HepG2 (cell line): ENCODE results near the gene EDA2R.

ENCODE experiments used
- CHD4 ChIP-seq: fragments of 200-600 bp; sonication (generic); IDR thresholded peaks from 2 replicates; pipeline ENCODE4 v1.7.0; 2017; ENCODE audit warnings: mild to moderate bottlenecking, low read length, borderline replicate concordance
- CTCF ChIP-seq: sonication (generic); formaldehyde crosslinking; IDR thresholded peaks from 2 replicates; pipeline ENCODE4 v1.5.0; 2020; ENCODE audit warnings: mild to moderate bottlenecking, missing genetic modification reagents, moderate library complexity
- TCF12 ChIP-seq, 2 experiments: fragments of 450-650 bp in 1 of 2; sonication (generic) in 1 of 2; formaldehyde crosslinking in 1 of 2; IDR thresholded peaks; 2 replicates each; pipeline versions ENCODE4 v1.6.1 to v1.8.0; 2017 to 2022; ENCODE audit warnings: antibody characterized with exemption in 1 of 2, mild to moderate bottlenecking in 1 of 2, missing genetic modification reagents in 1 of 2, moderate library complexity in 1 of 2
- ZBTB20 ChIP-seq: sonication (generic); formaldehyde crosslinking; IDR thresholded peaks from 2 replicates; pipeline ENCODE4 v1.8.1; 2023; ENCODE audit warnings: missing genetic modification reagents, low read depth, mild to moderate bottlenecking, borderline replicate concordance
- ZBTB7A ChIP-seq: sonication (generic); formaldehyde crosslinking; IDR thresholded peaks from 2 replicates; pipeline ENCODE4 v1.8.0; 2022; ENCODE audit warnings: mild to moderate bottlenecking, missing genetic modification reagents
- ZNF292 ChIP-seq: sonication (generic); formaldehyde crosslinking; IDR thresholded peaks from 2 replicates; pipeline ENCODE4 v1.8.1; 2022; ENCODE audit warnings: mild to moderate bottlenecking, low read depth, missing genetic modification reagents, borderline replicate concordance
- ZNF780A ChIP-seq: sonication (generic); formaldehyde crosslinking; IDR thresholded peaks from 2 replicates; pipeline ENCODE4 v1.8.0; 2022; ENCODE audit warnings: mild to moderate bottlenecking, missing genetic modification reagents, moderate library complexity

DNA sequence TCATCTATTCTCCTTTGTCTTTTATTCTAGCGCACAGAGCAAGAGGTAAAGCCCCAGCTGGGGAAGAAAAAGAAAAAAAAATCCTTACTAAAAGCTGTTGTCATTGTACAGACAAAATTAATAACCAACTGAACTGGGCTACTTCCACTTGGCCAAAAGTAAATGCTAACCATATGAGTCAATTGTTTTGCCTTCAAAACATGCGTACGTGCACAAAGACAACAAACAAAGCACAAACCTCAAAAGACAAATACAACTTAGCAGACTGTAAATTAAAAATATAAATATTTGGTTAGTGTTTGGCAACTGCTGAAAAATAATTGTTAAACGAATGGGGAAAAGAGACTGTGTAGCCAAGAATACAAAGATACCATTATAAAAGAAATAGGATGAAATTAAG is 5.9 kb downstream of the EDA2R start:
- no peak for TF ChIP-seq CTCF (CRISPR knock-in tag)
- no peak for TF ChIP-seq ZBTB7A (CRISPR knock-in tag)
- no peak for TF ChIP-seq TCF12 (IDR thresholded peaks at IDR 0.05)
- no peak for TF ChIP-seq TCF12 (CRISPR knock-in tag; IDR thresholded peaks at IDR 0.05)
- TF ChIP-seq CHD4: no peak
- TF ChIP-seq ZNF292 (CRISPR knock-in tag): no peak
- no peak for TF ChIP-seq ZBTB20 (CRISPR knock-in tag)
- TF ChIP-seq ZNF780A (CRISPR knock-in tag): no peak
